ENCODE data around the gene OR2AG2.

The OR2AG2 gene

GRCh38 chr11:6742260-6742659, 29.5 kb downstream of the OR2AG2 start:
- DNase-seq (ENCODE audit: low read depth in 2 of 2): no peak

- DNase-seq (ENCODE audit: low read depth in 2 of 2): no peak
These were observed 33.2 kb downstream of the OR2AG2 start for GRCh38 chr11:6738590-6738989.

GRCh38 chr11:6737872-6738466, 33.8 kb downstream of the OR2AG2 start:
- peak; percentile 40 to 50 for DNase-seq (ENCODE audit: low read depth in 2 of 2)

GRCh38 chr11:6736495-6737121, 35.2 kb downstream of the OR2AG2 start:
- DNase-seq (ENCODE audit: low read depth in 2 of 2): no peak

- DNase-seq (ENCODE audit: low read depth in 2 of 2): no peak
These were observed 36.5 kb downstream of the OR2AG2 start for GRCh38 chr11:6735306-6735705.

GRCh38 chr11:6734616-6735015, 37.2 kb downstream of the OR2AG2 start:
- no peak for DNase-seq (ENCODE audit: low read depth in 2 of 2)

- DNase-seq (ENCODE audit: low read depth in 2 of 2): no peak
These were observed 38.2 kb downstream of the OR2AG2 start for GRCh38 chr11:6733326-6734275.

GRCh38 chr11:6727971-6728760, 43.6 kb downstream of the OR2AG2 start:
- no peak for DNase-seq (ENCODE audit: low read depth in 2 of 2)

GRCh38 chr11:6725386-6725896, 46.3 kb downstream of the OR2AG2 start:
- DNase-seq (ENCODE audit: low read depth in 2 of 2): no peak

- DNase-seq (ENCODE audit: low read depth in 2 of 2): no peak
These were observed 47.8 kb downstream of the OR2AG2 start for GRCh38 chr11:6724013-6724412.

- DNase-seq (ENCODE audit: low read depth in 2 of 2): no peak
These were observed 50.4 kb downstream of the OR2AG2 start for GRCh38 chr11:6721343-6721742.

GRCh38 chr11:6719576-6719975, 52.2 kb downstream of the OR2AG2 start:
- no peak for DNase-seq (ENCODE audit: low read depth in 2 of 2)

GRCh38 chr11:6717426-6717825, 54.4 kb downstream of the OR2AG2 start:
- no peak for DNase-seq (ENCODE audit: low read depth in 2 of 2)

All from stimulated activated CD4-positive, alpha-beta T cell treated with anti-CD3 and anti-CD28 coated beads, Interleukin-15, amount 100 ng/mL, for 48 hours (primary cell).